Astrocyte (in vitro differentiated cells and primary cell): Measurements from ENCODE around the gene PTMS. TPM values are rescaled to one million over a fixed set of nuclear protein-coding genes. Genes with fewer than 3 reads are reported as not detected.
A peak's percentile ranks its signal among the peaks of the same experiment; 100 is the strongest.

Source experiments
- DNase-seq: peaks from one replicate; pipeline ENCODE4 v3.0.0-alpha.2; 2010; ENCODE audit warnings: low read depth
- FAIRE-seq: peaks from 2 replicates; lab custom pipeline; 2011; peaks lifted over from hg19 to GRCh38; lab: Jason Lieb, UNC
- H2AFZ ChIP-seq: 2 replicates; pipeline ENCODE4 v1.6.0; 2012; ENCODE audit warnings: low read depth, low read length, inconsistent platforms
- H3K27ac ChIP-seq: 2 replicates; pipeline ENCODE4 v1.5.1; 2011; ENCODE audit warnings: low read depth, low read length, inconsistent platforms
- H3K27me3 ChIP-seq: 2 replicates; pipeline ENCODE4 v1.6.0; 2011; ENCODE audit warnings: low read length, inconsistent platforms; ENCODE audit not compliant: insufficient read depth
- H3K36me3 ChIP-seq: 2 replicates; pipeline ENCODE4 v1.5.1; 2011; ENCODE audit warnings: low read length, inconsistent platforms; ENCODE audit not compliant: insufficient read depth
- H3K4me1 ChIP-seq: 2 replicates; pipeline ENCODE4 v1.5.1; 2011; ENCODE audit warnings: low read length, inconsistent platforms; ENCODE audit not compliant: insufficient read depth
- H3K4me2 ChIP-seq: 2 replicates; pipeline ENCODE4 v1.6.0; 2012; ENCODE audit warnings: low read length, inconsistent platforms
- H3K4me3 ChIP-seq: 2 replicates; pipeline ENCODE4 v1.5.1; 2011; ENCODE audit warnings: low read depth, mild to moderate bottlenecking, low read length, inconsistent platforms; ENCODE audit not compliant: insufficient read depth
- H3K79me2 ChIP-seq: 2 replicates; pipeline ENCODE4 v1.6.0; 2012; ENCODE audit warnings: mild to moderate bottlenecking, low read length, inconsistent platforms; ENCODE audit not compliant: insufficient read depth
- H3K9ac ChIP-seq: 2 replicates; pipeline ENCODE4 v1.6.0; 2012; ENCODE audit warnings: mild to moderate bottlenecking, low read length, inconsistent platforms
- H3K9me3 ChIP-seq: 2 replicates; pipeline ENCODE4 v1.5.1; 2012; ENCODE audit warnings: low read depth, mild to moderate bottlenecking, low read length, inconsistent platforms; ENCODE audit not compliant: insufficient read depth
- H4K20me1 ChIP-seq: 2 replicates; pipeline ENCODE4 v1.6.0; 2012; ENCODE audit warnings: low read length, inconsistent platforms; ENCODE audit not compliant: insufficient read depth
- H3K27ac Mint-ChIP-seq: one replicate; pipeline ENCODE4 v1.8.0; 2021; ENCODE audit warnings: mild to moderate bottlenecking, mixed read lengths; ENCODE audit not compliant: unreplicated experiment
- H3K27me3 Mint-ChIP-seq: one replicate; pipeline ENCODE4 v1.8.0; 2021; ENCODE audit warnings: low read depth, mixed read lengths; ENCODE audit not compliant: unreplicated experiment
- H3K36me3 Mint-ChIP-seq: one replicate; pipeline ENCODE4 v1.8.0; 2021; ENCODE audit warnings: low read depth, mixed read lengths; ENCODE audit not compliant: unreplicated experiment
- H3K4me1 Mint-ChIP-seq: one replicate; pipeline ENCODE4 v1.8.0; 2021; ENCODE audit warnings: low read depth, mixed read lengths; ENCODE audit not compliant: unreplicated experiment
- H3K4me3 Mint-ChIP-seq: one replicate; pipeline ENCODE4 v1.8.0; 2021; ENCODE audit warnings: mild to moderate bottlenecking, moderate library complexity, mixed read lengths; ENCODE audit not compliant: unreplicated experiment
- H3K9me3 Mint-ChIP-seq: one replicate; pipeline ENCODE4 v1.8.0; 2021; ENCODE audit warnings: mild to moderate bottlenecking, mixed read lengths; ENCODE audit not compliant: unreplicated experiment
- CTCF ChIP-seq: IDR thresholded peaks from 2 replicates; pipeline ENCODE4 v1.5.1; 2011; ENCODE audit warnings: low read depth, mild to moderate bottlenecking, inconsistent platforms, low read length, moderate library complexity; ENCODE audit not compliant: insufficient read depth
- EZH2 ChIP-seq: IDR thresholded peaks from 2 replicates; pipeline ENCODE4 v1.6.1; 2012; ENCODE audit warnings: mild to moderate bottlenecking, low read length, inconsistent platforms; ENCODE audit not compliant: insufficient read depth
- total RNA-seq: library from RNA; stranded (reverse); gene quantifications from 2 replicates; pipeline ENCODE4 v1.2.1, GENCODE V29; 2021

Gene PTMS
- total RNA-seq, 1 donor from 2014 or later, result 510 TPM

GRCh38 chr12:6745741-6746525 is 20.2 kb upstream of the PTMS start:
- H3K4me2 ChIP-seq, result no peak overlapping the region
- H3K9ac ChIP-seq, result no peak overlapping the region
- peaks cover 35% of the 10 kb centered on the region for H3K36me3 Mint-ChIP-seq
- H4K20me1 ChIP-seq, result peaks cover 44% of the 10 kb centered on the region
- peaks cover 3% of the 10 kb centered on the region for H3K4me1 ChIP-seq
- H3K27me3 Mint-ChIP-seq, result no peaks in the 10 kb centered on the region
- H3K27ac ChIP-seq, result no peak overlapping the region
- peaks cover 13% of the 10 kb centered on the region for H3K79me2 ChIP-seq
- H3K9me3 ChIP-seq, result no peaks in the 10 kb centered on the region
- TF ChIP-seq EZH2 (no peak), CTCF (no peak)
- peaks cover 18% of the 10 kb centered on the region for H3K4me1 Mint-ChIP-seq
- peak overlapping the region; percentile 56 for H3K27ac Mint-ChIP-seq
- peaks cover 33% of the 10 kb centered on the region for H3K36me3 ChIP-seq
- no peaks in the 10 kb centered on the region for H3K27me3 ChIP-seq
- H3K9me3 Mint-ChIP-seq, result no peaks in the 10 kb centered on the region
- no peak overlapping the region for H3K4me3 ChIP-seq
- no peak overlapping the region for H2AFZ ChIP-seq
- FAIRE-seq (no peak), DNase-seq (no peak)
- no peak overlapping the region for H3K4me3 Mint-ChIP-seq

GRCh38 chr12:6747216-6747615 is 18.9 kb upstream of the PTMS start:
- peaks cover 40% of the 10 kb centered on the region for H3K36me3 ChIP-seq
- H3K27ac ChIP-seq, result no peak overlapping the region
- Mint-ChIP-seq H3K4me3 (no peak overlapping the region), H3K4me1 (peaks cover 28% of the 10 kb centered on the region), H3K27ac (no peak overlapping the region), H3K27me3 (no peaks in the 10 kb centered on the region), H3K36me3 (peaks cover 35% of the 10 kb centered on the region), H3K9me3 (no peaks in the 10 kb centered on the region)
- no peak overlapping the region for H3K9ac ChIP-seq
- no peak overlapping the region for H3K4me3 ChIP-seq
- H2AFZ ChIP-seq, result no peak overlapping the region
- no peak overlapping the region for H3K4me2 ChIP-seq
- peaks cover 12% of the 10 kb centered on the region for H3K4me1 ChIP-seq
- no peaks in the 10 kb centered on the region for H3K9me3 ChIP-seq
- H3K79me2 ChIP-seq, result peaks cover 26% of the 10 kb centered on the region
- no peak for DNase-seq
- H4K20me1 ChIP-seq, result peaks cover 57% of the 10 kb centered on the region
- FAIRE-seq, result no peak
- H3K27me3 ChIP-seq, result no peaks in the 10 kb centered on the region
- no peak for TF ChIP-seq EZH2
- TF ChIP-seq CTCF, result no peak

GRCh38 chr12:6748761-6749160 is 17.4 kb upstream of the PTMS start:
- no peak overlapping the region for H3K4me3 ChIP-seq
- TF ChIP-seq EZH2, result no peak
- H3K4me2 ChIP-seq, result no peak overlapping the region
- H4K20me1 ChIP-seq, result peaks cover 59% of the 10 kb centered on the region
- H2AFZ ChIP-seq, result no peak overlapping the region
- H3K27me3 ChIP-seq, result no peaks in the 10 kb centered on the region
- Mint-ChIP-seq H3K4me3 (no peak overlapping the region), H3K36me3 (peaks cover 31% of the 10 kb centered on the region), H3K27me3 (no peaks in the 10 kb centered on the region), H3K9me3 (no peaks in the 10 kb centered on the region), H3K4me1 (peaks cover 30% of the 10 kb centered on the region), H3K27ac (no peak overlapping the region)
- H3K27ac ChIP-seq, result no peak overlapping the region
- no peak overlapping the region for H3K9ac ChIP-seq
- peaks cover 33% of the 10 kb centered on the region for H3K79me2 ChIP-seq
- DNase-seq, result no peak
- H3K9me3 ChIP-seq, result no peaks in the 10 kb centered on the region
- FAIRE-seq, result no peak
- H3K36me3 ChIP-seq, result peaks cover 40% of the 10 kb centered on the region
- peaks cover 14% of the 10 kb centered on the region for H3K4me1 ChIP-seq
